SK-N-SH (cell line): ENCODE data around the gene DENND1A.

Experiments
- CTCF ChIP-seq: fragments of 200-600 bp; sonication (generic); IDR thresholded peaks from 2 replicates; pipeline ENCODE4 v1.6.1; 2017; ENCODE audit warnings: antibody characterized with exemption, mild to moderate bottlenecking, moderate library complexity
- EP300 ChIP-seq, 2 experiments: IDR thresholded peaks; 2 replicates each; pipeline versions ENCODE4 v1.4.0 to v1.6.1; 2012; ENCODE audit warnings: borderline replicate concordance in 1 of 2, low read depth in 1 of 2, low read length in 1 of 2
- JUND ChIP-seq: IDR thresholded peaks from 2 replicates; pipeline ENCODE4 v1.4.0; 2012
- POLR2AphosphoS5 ChIP-seq: IDR thresholded peaks from 2 replicates; pipeline ENCODE4 v1.6.1; 2012; ENCODE audit warnings: low read depth, low read length
- TF ChIP-seq, protein P1 (sequence below): IDR thresholded peaks from 2 replicates; pipeline ENCODE4 v1.4.0; 2012; ENCODE audit warnings: low read depth

- TF ChIP-seq CTCF, result no peak
- no peak for TF ChIP-seq POLR2AphosphoS5
- TF ChIP-seq EP300 (IDR thresholded peaks at IDR 0.05; ENCODE audit: borderline replicate concordance in 1 of 2, low read depth in 1 of 2, low read length in 1 of 2), result no peak
- TF ChIP-seq, protein P1, sequence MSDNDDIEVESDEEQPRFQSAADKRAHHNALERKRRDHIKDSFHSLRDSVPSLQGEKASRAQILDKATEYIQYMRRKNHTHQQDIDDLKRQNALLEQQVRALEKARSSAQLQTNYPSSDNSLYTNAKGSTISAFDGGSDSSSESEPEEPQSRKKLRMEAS, result no peak
- no peak for TF ChIP-seq JUND
These were observed 416.4 kb downstream of the DENND1A start for GRCh38 chr9:123513554-123513953.
